MM.1S (cell line): ENCODE results near the gene TOX2.

ENCODE experiments used
- EZH2phosphoT487 ChIP-seq: fragments of 300-600 bp; sonication (generic); IDR thresholded peaks from 2 replicates; pipeline ENCODE4 v1.6.1; 2018; ENCODE audit warnings: antibody characterized with exemption, low read length
- TF ChIP-seq, protein P1 (sequence below): fragments of 300-600 bp; sonication (generic); IDR thresholded peaks from 2 replicates; pipeline ENCODE4 v1.5.1; 2016; ENCODE audit warnings: antibody characterized with exemption, low read length, mixed read lengths

DNA sequence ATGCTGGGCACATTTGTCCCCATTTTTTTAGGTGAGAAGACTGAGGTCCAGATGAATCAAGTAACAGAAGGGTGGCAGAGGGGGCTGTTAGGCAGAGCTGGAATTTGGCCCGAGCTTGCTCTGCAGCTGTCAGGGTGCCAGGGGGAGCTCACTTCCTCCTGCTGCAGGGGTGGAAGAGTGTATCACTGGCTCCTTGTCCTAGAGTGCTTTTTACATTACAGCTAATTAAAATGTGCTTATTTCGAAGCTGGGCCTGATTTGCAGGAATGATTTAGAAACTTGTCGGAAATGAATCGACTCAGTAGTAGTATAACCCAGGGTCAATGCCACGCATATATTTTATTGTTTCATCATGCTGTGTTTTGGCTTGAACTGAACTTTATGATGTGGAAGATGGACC is 11.1 kb downstream of the TOX2 start:
- TF ChIP-seq, protein P1, sequence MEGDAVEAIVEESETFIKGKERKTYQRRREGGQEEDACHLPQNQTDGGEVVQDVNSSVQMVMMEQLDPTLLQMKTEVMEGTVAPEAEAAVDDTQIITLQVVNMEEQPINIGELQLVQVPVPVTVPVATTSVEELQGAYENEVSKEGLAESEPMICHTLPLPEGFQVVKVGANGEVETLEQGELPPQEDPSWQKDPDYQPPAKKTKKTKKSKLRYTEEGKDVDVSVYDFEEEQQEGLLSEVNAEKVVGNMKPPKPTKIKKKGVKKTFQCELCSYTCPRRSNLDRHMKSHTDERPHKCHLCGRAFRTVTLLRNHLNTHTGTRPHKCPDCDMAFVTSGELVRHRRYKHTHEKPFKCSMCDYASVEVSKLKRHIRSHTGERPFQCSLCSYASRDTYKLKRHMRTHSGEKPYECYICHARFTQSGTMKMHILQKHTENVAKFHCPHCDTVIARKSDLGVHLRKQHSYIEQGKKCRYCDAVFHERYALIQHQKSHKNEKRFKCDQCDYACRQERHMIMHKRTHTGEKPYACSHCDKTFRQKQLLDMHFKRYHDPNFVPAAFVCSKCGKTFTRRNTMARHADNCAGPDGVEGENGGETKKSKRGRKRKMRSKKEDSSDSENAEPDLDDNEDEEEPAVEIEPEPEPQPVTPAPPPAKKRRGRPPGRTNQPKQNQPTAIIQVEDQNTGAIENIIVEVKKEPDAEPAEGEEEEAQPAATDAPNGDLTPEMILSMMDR, result no peak
- no peak for TF ChIP-seq EZH2phosphoT487
